Activated naive CD4-positive, alpha-beta T cell treated with anti-CD3 and anti-CD28 coated beads, Interleukin-2, amount 10 ng/mL, durations not matched to agents 7 days and 5 days (primary cell): Measurements from ENCODE around the gene RNF168.
"Not testable (repeated sequence)": the region's sequence is repeated elsewhere in the genome, so short reads cannot be mapped to it uniquely, and the experiment has no call there.

Experiments used
- CTCF ChIA-PET: fragments of 350-600 bp; sonication (Branson Sonifier 250); formaldehyde crosslinking; loops from one replicate; lab custom pipeline; 2021; ENCODE audit warnings: antibody characterized with exemption; lab: Charles Lee
- DNase-seq: peaks from one replicate; pipeline ENCODE4 v3.0.0-alpha.2; 2020
- H3K27ac Mint-ChIP-seq: one replicate; pipeline ENCODE4 v1.8.0; 2021; ENCODE audit warnings: mild to moderate bottlenecking, moderate library complexity, mixed read lengths
- H3K27me3 Mint-ChIP-seq: one replicate; pipeline ENCODE4 v1.8.0; 2021; ENCODE audit warnings: mild to moderate bottlenecking, mixed read lengths
- H3K36me3 Mint-ChIP-seq: one replicate; pipeline ENCODE4 v1.8.0; 2021; ENCODE audit warnings: mixed read lengths
- H3K4me1 Mint-ChIP-seq: one replicate; pipeline ENCODE4 v1.8.0; 2021; ENCODE audit warnings: mixed read lengths
- H3K4me3 Mint-ChIP-seq: one replicate; pipeline ENCODE4 v1.8.0; 2021; ENCODE audit warnings: mild to moderate bottlenecking, moderate library complexity, mixed read lengths
- H3K9me3 Mint-ChIP-seq: one replicate; pipeline ENCODE4 v1.8.0; 2021; ENCODE audit warnings: mixed read lengths

The RNF168 gene

GRCh38 chr3:196503196-196504076 is at the start of gene RNF168:
Gene RNF168 (minus strand): TSS chr3:196503768. CDS start chr3:196503173, 595 bp downstream.
- Mint-ChIP-seq H3K36me3 (peaks cover 39% of the 10 kb centered on the region), H3K27ac (peak within 1 kb of the TSS; percentile 100), H3K9me3 (peaks cover 11% of the 10 kb centered on the region), H3K4me3 (peak within 1 kb of the TSS; percentile 98), H3K4me1 (peaks cover 35% of the 10 kb centered on the region), H3K27me3 (peaks cover 16% of the 10 kb centered on the region)
- CTCF ChIA-PET: interaction anchor here (0.9 to 3.2 kb wide), 2 partner anchors 19 to 25 kb away, joined by 3 to 8 read pairs; no protein-coding TSS in a partner anchor
- peak; percentile 94 for DNase-seq

- no peaks in the 10 kb centered on the region for H3K4me1 Mint-ChIP-seq
- no peak overlapping the region for H3K27ac Mint-ChIP-seq
- H3K9me3 Mint-ChIP-seq: peaks cover 21% of the 10 kb centered on the region
- peaks cover 11% of the 10 kb centered on the region for H3K27me3 Mint-ChIP-seq
- H3K4me3 Mint-ChIP-seq: no peak overlapping the region
- CTCF ChIA-PET: interaction anchor here (1.1 kb wide), 1 partner anchor 23 kb away, joined by 4 read pairs; no protein-coding TSS in a partner anchor
- H3K36me3 Mint-ChIP-seq: peaks cover 15% of the 10 kb centered on the region
- DNase-seq: no peak
Measured at GRCh38 chr3:196552253-196552652, 48.7 kb upstream of the RNF168 start.

GRCh38 chr3:196550172-196550571 is 46.6 kb upstream of the RNF168 start:
- H3K27ac Mint-ChIP-seq, CTCF ChIA-PET, H3K4me3 Mint-ChIP-seq, H3K4me1 Mint-ChIP-seq, DNase-seq: not testable (repeated sequence)
- Mint-ChIP-seq H3K36me3 (peaks cover 13% of the 10 kb centered on the region), H3K9me3 (peaks cover 21% of the 10 kb centered on the region), H3K27me3 (peaks cover 25% of the 10 kb centered on the region)

GRCh38 chr3:196549312-196549711 is 45.7 kb upstream of the RNF168 start:
- H3K27me3 Mint-ChIP-seq: peaks cover 31% of the 10 kb centered on the region
- H3K4me3 Mint-ChIP-seq, H3K4me1 Mint-ChIP-seq, H3K27ac Mint-ChIP-seq, DNase-seq, CTCF ChIA-PET: not testable (repeated sequence)
- peaks cover 21% of the 10 kb centered on the region for H3K9me3 Mint-ChIP-seq
- peaks cover 12% of the 10 kb centered on the region for H3K36me3 Mint-ChIP-seq

GRCh38 chr3:196547067-196547466 is 43.5 kb upstream of the RNF168 start:
- no peak for DNase-seq
- no peak overlapping the region for H3K4me3 Mint-ChIP-seq
- peaks cover 21% of the 10 kb centered on the region for H3K9me3 Mint-ChIP-seq
- H3K27ac Mint-ChIP-seq: no peak overlapping the region
- peaks cover 31% of the 10 kb centered on the region for H3K27me3 Mint-ChIP-seq
- peaks cover 10% of the 10 kb centered on the region for H3K36me3 Mint-ChIP-seq
- CTCF ChIA-PET: no interaction called here
- no peaks in the 10 kb centered on the region for H3K4me1 Mint-ChIP-seq

- no peak for DNase-seq
- Mint-ChIP-seq H3K4me1 (no peaks in the 10 kb centered on the region), H3K9me3 (peaks cover 21% of the 10 kb centered on the region), H3K27me3 (peaks cover 31% of the 10 kb centered on the region), H3K36me3 (peaks cover 8% of the 10 kb centered on the region), H3K4me3 (no peak overlapping the region), H3K27ac (no peak overlapping the region)
- CTCF ChIA-PET: no interaction called here
Measured at GRCh38 chr3:196546537-196546936, 43.0 kb upstream of the RNF168 start.

GRCh38 chr3:196544491-196544992 is 41.0 kb upstream of the RNF168 start:
- H3K27me3 Mint-ChIP-seq: peaks cover 31% of the 10 kb centered on the region
- H3K4me1 Mint-ChIP-seq: no peaks in the 10 kb centered on the region
- H3K36me3 Mint-ChIP-seq: peaks cover 3% of the 10 kb centered on the region
- H3K27ac Mint-ChIP-seq: no peak overlapping the region
- no peak overlapping the region for H3K4me3 Mint-ChIP-seq
- H3K9me3 Mint-ChIP-seq: peaks cover 11% of the 10 kb centered on the region
- CTCF ChIA-PET: interaction anchor here (0.9 to 1.1 kb wide), 2 partner anchors 16 kb away, joined by 3 to 4 read pairs; no protein-coding TSS in a partner anchor
- DNase-seq: no peak

- Mint-ChIP-seq H3K4me3 (no peak overlapping the region), H3K9me3 (no peaks in the 10 kb centered on the region), H3K27me3 (peaks cover 21% of the 10 kb centered on the region), H3K4me1 (peaks cover 4% of the 10 kb centered on the region), H3K36me3 (no peaks in the 10 kb centered on the region), H3K27ac (no peak overlapping the region)
- no peak for DNase-seq
- CTCF ChIA-PET: interaction anchor here (0.7 to 1.0 kb wide), 3 partner anchors 13 to 68 kb away, joined by 3 to 4 read pairs (median 3); no protein-coding TSS in a partner anchor
Measured at GRCh38 chr3:196541684-196542445, 38.3 kb upstream of the RNF168 start.

- H3K4me1 Mint-ChIP-seq: peaks cover 4% of the 10 kb centered on the region
- CTCF ChIA-PET: interaction anchor here (0.6 to 2.8 kb wide), 7 partner anchors 9 to 354 kb away, joined by 3 to 15 read pairs (median 3); partner anchors contain the start of genes FBXO45 and WDR53
- H3K36me3 Mint-ChIP-seq: no peaks in the 10 kb centered on the region
- H3K4me3 Mint-ChIP-seq: no peak overlapping the region
- H3K27me3 Mint-ChIP-seq: peaks cover 13% of the 10 kb centered on the region
- H3K27ac Mint-ChIP-seq: no peak overlapping the region
- H3K9me3 Mint-ChIP-seq: no peaks in the 10 kb centered on the region
- peak; percentile 78 for DNase-seq
Measured at GRCh38 chr3:196537319-196537984, 33.9 kb upstream of the RNF168 start.

- Mint-ChIP-seq H3K4me1 (peaks cover 11% of the 10 kb centered on the region), H3K36me3 (no peaks in the 10 kb centered on the region), H3K4me3 (no peak overlapping the region), H3K27me3 (peaks cover 29% of the 10 kb centered on the region), H3K27ac (no peak overlapping the region), H3K9me3 (peaks cover 3% of the 10 kb centered on the region)
- DNase-seq: no peak
- CTCF ChIA-PET: no interaction called here
Measured at GRCh38 chr3:196533260-196533681, 29.7 kb upstream of the RNF168 start.

GRCh38 chr3:196531418-196531817 is 27.9 kb upstream of the RNF168 start:
- Mint-ChIP-seq H3K9me3 (peaks cover 3% of the 10 kb centered on the region), H3K4me3 (no peak overlapping the region), H3K36me3 (no peaks in the 10 kb centered on the region), H3K4me1 (peaks cover 15% of the 10 kb centered on the region), H3K27me3 (peaks cover 24% of the 10 kb centered on the region), H3K27ac (no peak overlapping the region)
- DNase-seq: no peak
- CTCF ChIA-PET: interaction anchor here (3.1 kb wide), 1 partner anchor 37 kb away, joined by 16 read pairs; the partner anchor contains the start of genes FBXO45 and WDR53

- Mint-ChIP-seq H3K4me3 (peak overlapping the region; percentile 65), H3K27ac (peak overlapping the region; percentile 85), H3K9me3 (peaks cover 3% of the 10 kb centered on the region), H3K27me3 (peaks cover 24% of the 10 kb centered on the region), H3K36me3 (no peaks in the 10 kb centered on the region), H3K4me1 (peaks cover 15% of the 10 kb centered on the region)
- peak; percentile 85 for DNase-seq
- CTCF ChIA-PET: interaction anchor here (0.6 to 3.1 kb wide), 33 partner anchors 8 to 640 kb away, joined by 3 to 16 read pairs (median 4); partner anchors contain the start of genes FBXO45, NCBP2, NRROS and PAK2
Measured at GRCh38 chr3:196528639-196529233, 25.2 kb upstream of the RNF168 start.

- no peak for DNase-seq
- Mint-ChIP-seq H3K36me3 (peaks cover 6% of the 10 kb centered on the region), H3K4me1 (peaks cover 15% of the 10 kb centered on the region), H3K27ac (no peak overlapping the region), H3K9me3 (peaks cover 21% of the 10 kb centered on the region), H3K27me3 (peaks cover 16% of the 10 kb centered on the region), H3K4me3 (no peak overlapping the region)
- CTCF ChIA-PET: interaction anchor here (0.7 to 1.5 kb wide), 2 partner anchors 79 to 84 kb away, joined by 3 read pairs; no protein-coding TSS in a partner anchor
Measured at GRCh38 chr3:196525141-196525540, 21.6 kb upstream of the RNF168 start.
